NCI-H2107 (cell line): ENCODE measurements around the gene DNAJC30.

Experiments
- DNase-seq: peaks from one replicate; lab custom pipeline; 2025; lab: John Stamatoyannopoulos, UW

The DNAJC30 gene

DNA sequence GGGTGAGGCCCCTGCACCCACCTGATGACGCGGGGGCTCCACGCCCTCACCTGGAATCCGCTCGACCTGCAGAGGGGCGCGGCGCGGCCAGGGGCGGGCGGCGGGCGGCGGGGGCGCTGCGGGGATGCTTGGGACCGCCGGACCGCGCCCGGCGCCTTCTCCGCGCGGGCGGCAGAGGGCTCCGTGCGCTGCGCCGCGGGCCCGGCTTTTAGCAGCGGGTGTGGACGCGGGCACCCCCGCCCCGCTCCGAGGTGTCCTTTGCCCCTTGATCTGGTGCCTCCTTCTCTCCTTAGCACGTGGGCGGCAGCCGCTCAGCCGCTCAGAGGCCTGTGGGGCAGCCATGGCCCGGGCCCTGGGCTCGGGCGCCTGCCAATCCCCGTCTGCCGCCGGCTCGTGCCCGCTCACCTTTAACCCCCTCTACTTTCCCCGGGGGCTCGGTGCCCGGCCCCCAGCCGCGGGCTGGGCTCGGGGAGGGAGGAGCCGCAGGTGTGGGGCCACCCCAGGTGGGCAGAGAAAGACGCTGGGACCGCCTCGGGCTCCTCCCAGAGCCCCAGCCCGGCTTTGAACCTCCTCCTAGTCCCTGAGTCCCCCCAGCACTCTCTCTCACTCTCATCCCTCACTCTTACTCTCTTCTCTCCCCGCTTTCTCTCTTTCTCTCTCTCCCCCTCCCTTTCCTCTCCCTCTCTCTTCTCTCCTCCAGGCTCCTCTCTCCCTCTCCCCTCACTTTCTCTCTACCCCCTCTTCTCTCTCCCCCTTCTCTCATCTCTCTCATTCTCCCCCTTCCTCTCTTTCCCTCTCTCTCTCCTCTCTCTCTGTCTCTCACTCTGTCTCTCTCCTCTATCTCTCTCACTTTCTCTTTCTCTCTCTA, 35.3 kb downstream of the DNAJC30 start:
- DNase-seq: no peak

DNA sequence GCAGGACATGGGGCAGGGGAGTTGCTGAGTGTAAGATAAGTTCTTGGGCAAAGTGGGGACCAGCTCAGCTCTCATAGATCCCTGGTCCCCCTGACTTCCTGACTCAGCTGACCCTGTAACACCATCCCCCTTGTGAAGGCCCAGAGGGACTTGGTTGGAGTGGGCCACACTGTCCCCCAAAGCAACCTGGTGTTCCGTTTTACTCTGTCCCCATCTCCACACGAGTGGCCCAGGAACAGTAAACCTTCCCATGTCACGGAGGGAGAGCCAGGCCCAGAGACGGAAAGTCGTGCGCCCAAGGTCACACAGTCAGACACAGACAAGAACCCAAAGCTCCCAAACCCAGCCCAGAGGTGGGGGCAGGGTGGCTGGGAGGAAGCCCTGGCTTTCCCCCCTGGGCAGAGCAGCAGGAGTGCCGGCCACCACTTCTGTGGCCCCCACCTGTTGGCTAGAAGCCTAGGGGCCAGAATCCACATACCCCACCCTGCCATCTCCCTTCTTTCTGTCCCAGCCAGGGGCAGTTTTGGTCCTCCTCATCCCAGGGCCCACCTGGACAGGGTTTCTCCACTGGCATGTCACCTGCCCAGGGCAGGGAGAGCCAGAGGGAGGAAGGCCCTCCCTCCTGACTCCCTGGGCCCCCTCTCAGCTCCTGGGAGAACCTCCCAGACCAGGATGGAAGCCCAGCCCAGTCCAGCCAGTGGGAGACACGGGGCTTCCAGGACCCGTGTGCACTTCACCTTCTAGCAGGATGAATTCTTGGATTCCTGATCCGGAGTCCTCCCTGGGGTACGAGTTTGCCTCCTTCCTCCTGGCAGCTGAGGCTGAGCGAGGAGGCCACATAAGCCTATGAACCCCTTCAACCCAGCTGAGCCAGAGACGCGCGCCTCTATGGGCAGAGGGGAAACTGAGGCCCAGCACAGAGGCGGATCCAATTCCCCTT, 36.2 kb downstream of the DNAJC30 start:
- no peak for DNase-seq

DNA sequence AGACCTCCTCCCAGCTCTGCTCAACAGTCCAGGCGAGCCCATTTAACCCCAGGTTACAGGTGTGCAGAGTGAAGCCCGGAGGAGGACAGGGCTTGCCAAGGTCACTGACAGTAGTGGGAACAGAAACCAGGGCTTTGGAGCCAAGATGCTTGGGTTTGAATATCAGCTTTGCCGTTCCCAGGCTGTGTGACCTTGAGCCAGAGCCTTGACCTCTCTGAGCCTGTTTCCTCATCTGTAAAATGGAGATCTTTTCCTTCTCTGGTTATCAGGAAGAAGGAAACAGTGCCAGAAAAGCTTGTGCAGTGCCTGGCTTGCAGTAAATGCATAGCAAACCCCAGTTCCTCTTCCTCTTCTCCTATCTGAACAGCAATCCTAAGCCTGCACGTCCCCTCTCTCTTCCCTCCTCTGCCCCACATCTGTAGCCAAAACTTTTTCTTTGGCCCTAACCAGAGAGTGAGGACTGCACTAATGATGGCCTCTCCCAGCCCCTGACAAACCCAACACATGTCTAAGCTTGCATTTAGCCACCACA, 37.5 kb downstream of the DNAJC30 start:
- no peak for DNase-seq

DNA sequence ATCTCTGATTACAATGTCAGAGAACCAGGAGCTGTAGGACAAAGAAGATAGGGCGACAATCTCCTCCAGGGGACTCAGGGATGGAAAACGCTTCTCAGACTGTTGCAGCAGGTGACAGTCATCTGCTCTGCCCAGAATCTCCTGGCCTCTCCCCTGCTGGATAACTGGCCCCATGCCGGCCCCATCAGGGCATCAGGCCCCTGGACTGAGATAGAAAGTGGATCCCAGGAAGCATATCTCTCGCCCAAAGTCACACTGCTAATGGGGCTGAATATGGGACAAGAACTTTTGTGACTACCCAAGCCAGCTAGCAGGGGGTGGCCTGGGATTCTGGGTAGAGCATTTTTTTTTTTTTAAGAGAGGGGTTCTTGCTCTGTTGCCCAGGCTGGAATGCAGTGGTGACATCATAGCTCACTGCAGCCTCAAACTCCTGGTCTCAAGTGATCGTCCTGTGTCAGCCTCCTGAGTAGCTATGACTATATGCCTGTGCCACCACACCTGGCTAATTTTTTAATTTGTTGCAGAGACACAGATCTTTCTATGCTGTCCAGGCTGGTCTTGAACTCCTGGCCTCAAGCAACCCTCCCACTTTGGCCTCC, 38.5 kb downstream of the DNAJC30 start:
- DNase-seq: no peak

DNA sequence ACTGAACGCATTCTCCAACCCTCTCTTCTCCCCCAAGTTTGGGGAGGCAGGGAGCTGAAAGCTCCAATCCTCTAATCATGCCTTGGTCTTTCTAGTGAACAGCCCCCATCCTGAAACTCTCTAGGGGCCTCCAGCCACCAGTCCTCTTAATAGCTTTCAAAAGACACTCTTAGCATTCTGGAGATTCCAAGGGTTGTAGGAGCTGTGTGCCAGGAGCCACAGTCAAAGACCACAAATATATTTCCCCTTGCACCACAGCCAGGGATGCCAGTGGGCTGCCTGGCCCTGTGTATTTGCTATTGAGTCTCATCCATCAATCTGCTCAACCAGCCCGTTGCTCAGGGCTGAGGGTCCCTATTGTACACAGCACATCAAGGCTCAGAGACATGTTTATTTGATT, 40.4 kb downstream of the DNAJC30 start:
- no peak for DNase-seq

DNA sequence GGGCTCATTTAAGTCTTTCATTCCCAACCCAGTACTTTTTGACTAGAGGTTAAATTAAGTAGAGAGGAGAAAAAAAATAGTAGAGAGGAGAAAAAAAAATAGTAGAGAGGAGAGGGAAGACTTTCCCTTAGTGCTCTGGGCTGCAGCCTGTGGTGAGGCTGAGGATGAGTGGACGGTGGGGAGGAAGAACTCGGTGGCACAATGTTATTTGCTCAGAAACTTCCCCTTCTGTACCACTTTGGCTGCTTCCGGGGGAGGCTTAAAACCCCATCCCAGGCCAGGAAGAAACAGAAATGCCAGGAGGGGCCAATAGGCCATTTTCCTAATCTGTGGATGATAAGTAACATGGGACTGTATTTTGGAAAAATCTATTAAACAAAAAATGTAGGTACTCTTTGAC, 44.3 kb downstream of the DNAJC30 start:
- no peak for DNase-seq

DNA sequence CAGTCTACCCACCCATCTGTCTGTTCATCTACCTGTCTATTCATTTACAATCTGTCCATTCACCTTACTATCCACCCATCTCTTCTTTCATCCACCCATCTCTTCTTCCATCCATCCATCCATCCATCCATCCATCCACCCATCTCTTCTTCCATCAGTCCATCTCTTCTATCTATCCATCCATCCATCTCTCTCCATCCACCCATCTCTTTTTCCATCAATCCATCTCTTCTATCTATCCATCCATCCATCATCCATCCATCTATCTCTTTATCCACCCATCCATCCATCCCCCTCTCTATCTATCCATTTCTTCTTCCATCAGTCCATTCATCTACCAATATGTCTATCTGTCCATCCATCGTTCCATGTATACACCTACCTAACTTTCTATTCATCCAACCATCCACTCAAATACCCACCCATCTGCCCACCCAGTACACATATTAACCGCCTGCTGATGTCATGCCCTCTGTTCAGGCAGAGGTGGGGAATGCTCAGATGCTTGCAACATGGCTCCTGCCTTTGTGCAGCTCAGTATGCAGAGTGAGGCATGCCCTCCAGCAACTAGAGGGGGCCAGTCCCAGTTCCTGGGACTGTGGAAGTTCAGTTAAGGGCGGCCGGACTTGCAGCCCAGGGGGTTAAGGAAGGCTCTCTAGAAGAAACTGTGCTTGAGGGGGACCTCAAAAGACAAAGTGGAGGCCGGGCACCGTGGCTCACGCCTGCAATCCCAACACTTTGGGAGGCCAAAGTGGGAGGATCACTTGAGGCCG, 47.6 kb downstream of the DNAJC30 start:
- no peak for DNase-seq

DNA sequence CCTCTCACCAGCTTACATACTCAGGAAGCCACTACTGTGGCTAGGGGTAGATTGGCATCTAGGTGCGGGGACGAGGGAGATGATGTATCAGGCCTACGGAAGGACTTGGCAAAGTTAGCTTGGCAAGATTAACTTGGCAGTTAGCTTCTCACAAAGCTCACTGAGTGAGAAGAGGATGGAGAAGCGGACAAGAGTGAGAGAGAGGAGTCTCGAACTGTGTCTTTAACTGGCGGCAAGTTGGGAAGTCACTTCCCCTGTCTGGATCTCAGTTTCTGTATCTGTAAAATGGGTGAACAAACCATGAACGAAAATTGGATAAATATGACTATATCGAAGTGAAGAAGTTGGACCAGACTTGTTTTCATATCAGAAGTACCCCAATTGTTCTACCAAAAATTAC, 49.4 kb downstream of the DNAJC30 start:
- no peak for DNase-seq

DNA sequence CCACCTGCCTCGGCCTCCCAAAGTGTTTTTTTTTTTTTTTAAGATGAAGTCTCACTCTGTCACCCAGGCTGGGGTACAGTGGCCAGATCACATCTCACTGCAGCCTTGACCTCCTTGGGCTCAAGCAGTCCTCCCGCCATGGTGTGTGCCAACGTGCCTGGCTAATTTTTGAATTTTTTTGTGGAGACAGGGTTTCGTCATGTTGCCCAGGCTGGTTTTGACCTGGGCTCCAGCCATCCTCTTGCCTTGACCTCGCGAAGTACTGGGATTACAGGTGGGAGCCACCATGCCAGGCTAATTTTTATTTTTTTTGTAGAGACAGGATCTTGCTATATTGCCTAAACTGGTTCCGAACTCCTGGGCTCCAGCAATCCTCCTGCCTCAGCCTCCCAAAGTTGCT, 49.9 kb downstream of the DNAJC30 start:
- DNase-seq: no peak

DNA sequence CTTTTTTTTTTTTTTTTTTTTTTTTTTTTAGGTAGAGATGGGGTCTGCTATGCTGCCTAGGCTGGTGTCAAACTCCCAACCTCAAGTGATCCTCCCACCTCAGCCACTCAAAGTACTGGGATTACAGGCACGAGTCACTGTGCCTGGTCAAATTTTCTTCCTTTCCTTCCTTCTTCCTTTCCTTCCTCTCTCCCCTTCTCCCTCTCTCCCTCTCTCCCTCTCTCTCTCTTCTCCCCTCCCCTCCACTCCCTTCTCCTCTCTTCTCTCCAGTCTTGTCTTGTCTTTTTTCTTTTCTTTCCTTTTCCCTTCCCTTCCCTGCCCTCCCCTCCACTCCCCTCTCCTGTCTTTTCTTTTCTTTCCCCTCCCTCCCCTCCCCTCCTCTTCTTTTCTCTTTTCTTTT, 51.7 kb downstream of the DNAJC30 start:
- DNase-seq: no peak
